ENCODE data around the gene A1BG.

GRCh38 chr19:58307736-58308135 is 45.6 kb downstream of the A1BG start:
- TF ChIP-seq CTCF (IDR thresholded peaks at IDR 0.05) (no peak), POLR2A (IDR thresholded peaks at IDR 0.05) (no peak)

Data from right lobe of liver (tissue), 4 donors.